Stimulated activated CD8-positive, alpha-beta memory T cell treated with anti-CD3 and anti-CD28 coated beads, Interleukin-4, amount 100 ng/mL, for 4 hours (primary cell): ENCODE data around the gene ABCB1.
A peak's percentile ranks its signal among the peaks of the same experiment; 100 is the strongest.

Experiments used
- DNase-seq, 2 donors: peaks; one replicate each; pipeline ENCODE4 v3.0.0-alpha.2; 2020; ENCODE audit warnings: low read depth in 2 of 2, low spot score in 1 of 2

ABCB1 gene

GRCh38 chr7:87600130-87601124 is at the start of gene ABCB1:
Gene ABCB1, minus strand, starts transcription at chr7:87600884. Its CDS starts 700 bp downstream, at chr7:87600184.
- DNase-seq: peak in 1 of 2 donors; percentile 10

- DNase-seq: no peak
Observed at GRCh38 chr7:87648316-87648715, 47.6 kb upstream of the ABCB1 start.

GRCh38 chr7:87645446-87645845 is 44.8 kb upstream of the ABCB1 start:
- DNase-seq: no peak

- DNase-seq: no peak
Observed at GRCh38 chr7:87635921-87636320, 35.2 kb upstream of the ABCB1 start.

- no peak for DNase-seq
Observed at GRCh38 chr7:87628780-87629569, 28.3 kb upstream of the ABCB1 start.

GRCh38 chr7:87627634-87627994 is 26.9 kb upstream of the ABCB1 start:
- no peak for DNase-seq

- DNase-seq: no peak
Observed at GRCh38 chr7:87625101-87625500, 24.4 kb upstream of the ABCB1 start.

- no peak for DNase-seq
Observed at GRCh38 chr7:87624628-87625027, 23.9 kb upstream of the ABCB1 start.

- DNase-seq: no peak
Observed at GRCh38 chr7:87615197-87615596, 14.5 kb upstream of the ABCB1 start.

- no peak for DNase-seq
Observed at GRCh38 chr7:87609916-87610315, 9.2 kb upstream of the ABCB1 start.

GRCh38 chr7:87608431-87608830 is 7.7 kb upstream of the ABCB1 start:
- DNase-seq: no peak

GRCh38 chr7:87604264-87604663 is 3.6 kb upstream of the ABCB1 start:
- DNase-seq: no peak

- DNase-seq: peak; percentile 6 to 33
Observed at GRCh38 chr7:87599336-87599735, 1.3 kb downstream of the ABCB1 start.

- no peak for DNase-seq
Observed at GRCh38 chr7:87598234-87599009, 2.3 kb downstream of the ABCB1 start.

GRCh38 chr7:87596696-87597095 is 4.0 kb downstream of the ABCB1 start:
- DNase-seq: no peak

- DNase-seq: no peak
Observed at GRCh38 chr7:87596136-87596535, 4.5 kb downstream of the ABCB1 start.

GRCh38 chr7:87592300-87592699 is 8.4 kb downstream of the ABCB1 start:
- DNase-seq: no peak

- DNase-seq: no peak
Observed at GRCh38 chr7:87591211-87591610, 9.5 kb downstream of the ABCB1 start.

- DNase-seq: no peak
Observed at GRCh38 chr7:87590578-87590977, 10.1 kb downstream of the ABCB1 start.

- DNase-seq: no peak
Observed at GRCh38 chr7:87589631-87590030, 11.1 kb downstream of the ABCB1 start.

GRCh38 chr7:87581723-87582122 is 19.0 kb downstream of the ABCB1 start:
- DNase-seq: no peak
